Right ventricle myocardium inferior (tissue), 1 donor: ENCODE measurements around the gene FBXO2. TPM values are rescaled to one million over a fixed set of nuclear protein-coding genes. Genes with fewer than 3 reads are reported as not detected.
"Not testable (repeated sequence)": the region's sequence is repeated elsewhere in the genome, so short reads cannot be mapped to it uniquely, and the experiment has no call there.

ENCODE experiments used
- ATAC-seq: fragments of 200-7000 bp; cut with Tn5 transposase; one replicate; pipeline ENCODE4 v1.9.1; 2020; ENCODE audit warnings: mild to moderate bottlenecking, moderate library complexity
- DNase-seq: peaks from one replicate; pipeline ENCODE4 v3.0.0; 2021; ENCODE audit errors: missing footprints
- intact Hi-C: fragments of 100-400 bp; cut with DNase I; formaldehyde crosslinking; loops from one replicate; pipeline ENCODE4 v1.11.0; 2022
- total RNA-seq: library from RNA; stranded (reverse); fragmentation: NEBNext Ultra II Directional; extraction: Animal tissue kit (Norgen Biotek cat#: 25700); gene quantifications from one replicate; pipeline ENCODE4 v1.2.1, GENCODE V29; 2021
- donor health status: DM: no; HTN: yes; CAD: no; lungs with severe emphysema.

FBXO2 gene
- total RNA-seq, 1 donor from 2014 or later = 4.2 TPM

DNA sequence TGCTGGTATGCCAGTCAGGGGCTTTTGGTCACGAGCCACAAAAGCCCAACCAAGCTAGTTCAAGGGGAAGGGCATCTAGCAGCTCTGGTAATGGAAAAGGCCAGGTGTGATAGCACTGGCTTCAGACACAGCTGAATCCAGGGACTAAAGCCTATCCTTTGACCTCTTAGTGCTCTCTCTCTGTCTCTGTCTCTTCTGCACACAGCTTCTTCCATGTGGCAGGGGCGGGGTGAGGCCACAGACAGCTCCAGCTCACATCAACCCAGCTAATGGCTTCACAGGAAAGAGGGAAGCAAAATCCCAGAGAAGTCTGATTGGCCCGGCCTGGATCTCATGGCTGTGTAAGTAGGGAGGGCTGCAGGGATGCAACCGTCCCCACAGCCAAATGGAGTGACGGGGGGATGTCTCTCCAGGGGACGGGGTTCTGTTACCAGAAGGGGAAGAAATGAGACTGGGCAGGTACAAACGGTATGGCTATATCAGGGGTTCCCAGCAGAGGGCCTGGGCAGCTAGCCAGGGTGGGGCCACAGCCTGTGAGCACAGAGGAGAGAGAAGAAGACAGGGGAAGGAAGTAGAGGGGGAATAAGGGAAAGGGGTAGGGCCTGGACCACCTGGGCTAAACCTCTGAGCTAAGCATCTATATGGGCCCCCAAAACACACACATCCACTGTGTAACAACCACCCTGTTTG lies 42.4 kb downstream of the FBXO2 start:
- ATAC-seq (no peak), DNase-seq (no peak)
- intact Hi-C loops = no loop called here

DNA sequence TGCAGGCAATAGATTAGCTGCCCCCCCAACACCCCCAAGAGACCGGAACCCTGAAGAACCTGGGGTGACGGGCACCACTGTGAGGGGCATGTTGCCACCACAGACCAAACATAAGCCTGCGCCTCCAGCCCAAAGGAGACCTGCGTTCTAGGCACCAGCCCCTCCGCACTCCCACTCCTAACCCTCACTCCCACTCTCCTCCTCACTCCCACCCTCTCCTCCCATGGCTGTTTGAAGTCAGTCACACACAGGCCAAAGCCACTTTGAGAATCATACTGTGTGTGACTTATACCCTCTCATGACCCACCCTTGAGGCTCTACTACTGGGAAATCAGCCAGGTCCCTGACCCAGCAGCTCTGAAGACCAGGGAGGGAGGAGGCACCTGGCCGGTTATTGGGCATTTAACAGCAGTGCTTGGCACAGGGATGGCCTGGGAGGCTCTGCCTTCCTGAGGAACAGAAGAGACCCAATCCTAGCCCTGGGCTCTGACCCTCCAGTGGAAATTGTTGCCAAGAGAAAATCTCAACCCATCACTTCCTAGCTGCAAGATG lies 43.5 kb downstream of the FBXO2 start:
- intact Hi-C loops = no loop called here
- DNase-seq = no peak
- no peak for ATAC-seq

DNA sequence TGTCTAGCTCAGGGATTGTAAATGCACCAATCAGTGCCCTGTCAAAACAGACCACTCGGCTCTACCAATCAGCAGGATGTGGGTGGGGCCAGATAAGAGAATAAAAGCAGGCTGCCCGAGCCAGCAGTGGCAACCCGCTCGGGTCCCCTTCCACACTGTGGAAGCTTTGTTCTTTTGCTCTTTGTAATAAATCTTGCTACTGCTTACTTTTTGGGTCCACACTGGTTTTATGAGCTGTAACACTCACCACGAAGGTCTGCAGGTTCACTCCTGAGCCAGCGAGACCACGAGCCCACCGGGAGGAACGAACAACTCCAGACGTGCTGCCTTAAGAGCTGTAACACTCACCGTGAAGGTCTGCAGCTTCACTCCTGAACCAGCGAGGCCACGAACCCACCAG lies 44.9 kb downstream of the FBXO2 start:
- ATAC-seq, intact Hi-C loops: not testable (repeated sequence)

DNA sequence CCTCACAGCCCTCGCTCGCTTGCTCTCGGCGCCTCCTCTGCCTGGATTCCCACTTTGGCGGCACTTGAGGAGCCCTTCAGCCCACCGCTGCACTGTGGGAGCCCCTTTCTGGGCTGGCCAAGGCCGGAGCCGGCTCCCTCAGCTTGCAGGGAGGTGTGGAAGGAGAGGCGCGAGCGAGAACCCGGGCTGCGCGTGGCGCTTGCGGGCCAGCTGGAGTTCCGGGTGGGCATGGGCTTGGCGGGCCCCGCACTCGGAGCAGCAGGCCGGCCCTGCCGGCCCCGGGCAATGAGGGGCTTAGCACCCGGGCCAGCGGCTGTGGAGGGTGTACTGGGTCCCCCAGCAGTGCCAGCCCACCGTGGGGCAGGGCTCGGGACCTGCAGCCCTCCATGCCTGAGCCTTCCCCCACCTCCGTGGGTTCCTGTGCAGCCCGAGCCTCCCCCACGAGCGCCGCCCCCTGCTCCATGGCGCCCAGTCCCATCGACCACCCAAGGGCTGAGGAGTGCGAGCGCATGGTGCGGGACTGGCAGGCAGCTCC lies 45.6 kb downstream of the FBXO2 start:
- intact Hi-C loops, DNase-seq, ATAC-seq: not testable (repeated sequence)

More for the DNA sequence above, 44.9 kb downstream of the FBXO2 start:
- not testable (repeated sequence) for DNase-seq

DNA sequence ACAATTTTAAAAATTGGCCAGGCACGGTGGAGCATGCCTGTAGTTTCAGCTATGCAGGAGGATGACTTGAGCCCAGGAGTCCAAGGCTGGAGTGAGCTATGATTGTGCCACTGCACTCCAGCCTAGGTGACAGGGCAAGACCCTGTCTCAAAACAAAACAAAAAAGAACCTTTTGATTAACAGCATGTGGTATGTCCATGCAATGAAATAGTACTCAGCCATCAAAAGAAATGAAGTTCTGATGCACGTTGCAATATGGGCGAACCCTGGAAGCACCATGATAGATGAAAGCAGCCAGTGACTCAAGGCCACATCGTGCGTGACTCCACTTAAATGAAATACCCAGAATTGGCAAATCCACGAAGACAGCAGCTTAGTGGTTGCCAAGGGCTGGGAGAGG lies 47.5 kb downstream of the FBXO2 start:
- no peak for DNase-seq
- intact Hi-C loops = no loop called here
- no peak for ATAC-seq

DNA sequence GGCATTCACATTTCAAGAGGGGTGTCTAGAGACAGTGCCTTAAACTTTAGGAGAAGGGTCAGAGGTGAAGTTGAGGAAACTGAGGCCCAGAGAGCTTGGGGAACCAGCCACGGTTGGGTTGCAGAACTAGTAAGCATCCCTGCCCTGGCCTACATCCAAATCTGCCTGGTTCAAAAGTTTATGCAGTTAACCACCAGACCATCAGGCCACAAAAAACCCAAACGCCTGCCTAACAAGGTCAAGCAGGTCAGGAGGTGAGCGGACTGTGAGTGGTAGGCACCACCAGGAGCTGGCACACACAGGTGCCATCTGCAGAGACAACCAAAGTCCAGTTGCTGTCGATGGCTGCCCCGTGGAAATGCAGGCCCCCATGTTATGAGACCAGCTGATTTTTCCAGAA lies 51.2 kb downstream of the FBXO2 start:
- intact Hi-C loops = no loop called here
- ATAC-seq (no peak), DNase-seq (no peak)

DNA sequence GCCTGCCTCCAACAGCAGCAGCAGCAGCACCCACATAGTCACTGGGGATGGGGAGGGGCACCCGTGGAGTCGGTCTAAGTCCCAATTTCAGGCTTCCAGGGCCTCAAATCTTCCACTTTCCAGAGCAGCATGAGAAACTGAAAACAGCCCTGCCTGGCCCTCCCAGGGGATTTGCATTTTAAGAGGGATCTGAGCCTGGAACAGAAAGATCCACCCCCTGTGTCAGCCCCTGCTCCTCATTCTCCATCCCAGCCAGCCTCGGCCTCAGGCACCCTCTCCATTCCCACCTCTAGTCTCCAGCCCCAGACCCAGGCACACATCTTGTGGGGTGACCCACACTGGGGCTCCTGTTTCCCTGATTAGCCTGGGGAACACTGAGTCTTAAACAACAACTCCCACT lies 51.8 kb downstream of the FBXO2 start:
- ATAC-seq (no peak), DNase-seq (no peak)
- intact Hi-C loops = no loop called here

DNA sequence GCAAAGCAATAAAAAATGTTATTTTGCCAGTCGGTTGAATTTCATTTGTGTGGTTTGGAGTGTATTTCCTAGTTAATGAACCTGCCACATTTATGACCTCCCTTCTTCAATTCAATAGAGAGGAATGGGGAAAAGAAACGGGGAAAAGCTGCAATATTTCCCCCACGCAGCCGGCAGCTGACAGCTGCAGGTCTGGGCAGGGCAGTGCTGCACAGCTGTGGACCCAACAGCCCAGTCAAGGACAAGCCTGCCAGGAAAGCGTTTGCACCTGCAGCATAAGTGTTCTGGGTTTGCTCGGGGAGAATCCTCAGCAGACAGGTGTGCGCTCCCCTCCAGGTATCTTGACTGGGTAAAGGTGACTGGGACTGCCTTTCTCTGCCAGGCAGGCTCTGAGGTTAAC lies 53.4 kb downstream of the FBXO2 start:
- no peak for ATAC-seq
- intact Hi-C loops = no loop called here

DNA sequence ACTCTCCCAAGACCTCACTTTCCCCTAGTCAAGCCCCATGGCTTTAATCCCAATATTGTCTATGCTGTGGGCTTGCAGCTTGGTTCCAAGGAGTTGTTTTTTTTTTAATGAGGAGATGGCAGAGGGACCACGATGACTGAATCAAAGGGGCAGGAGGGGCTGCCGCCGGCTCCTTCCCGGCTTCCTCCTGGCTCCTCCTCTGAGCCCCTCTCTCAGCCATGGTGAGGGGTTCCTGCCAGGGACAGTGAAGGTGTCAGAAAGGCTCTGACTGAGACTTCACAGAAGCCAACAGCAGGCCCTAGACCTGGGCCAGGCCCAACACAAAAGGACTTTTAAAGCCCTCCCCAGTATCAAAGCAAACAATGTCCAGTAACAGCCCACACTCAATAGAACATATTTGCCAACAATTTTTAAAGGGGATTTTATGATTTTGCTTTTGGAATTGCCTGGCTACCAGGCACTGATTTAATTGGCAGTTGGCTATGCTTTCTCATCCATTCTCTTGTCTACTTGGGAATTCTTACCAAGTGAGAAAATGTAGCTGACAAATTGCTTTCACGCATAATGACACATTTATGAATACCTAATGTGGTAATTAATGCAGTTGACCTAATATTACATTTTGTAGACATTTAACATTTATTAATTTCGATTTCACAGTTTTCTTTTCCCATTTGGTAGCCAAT lies 54.2 kb downstream of the FBXO2 start:
- no peak for ATAC-seq
- no peak for DNase-seq
- intact Hi-C loops = no loop called here

More for the DNA sequence above, 53.4 kb downstream of the FBXO2 start:
- no peak for DNase-seq

DNA sequence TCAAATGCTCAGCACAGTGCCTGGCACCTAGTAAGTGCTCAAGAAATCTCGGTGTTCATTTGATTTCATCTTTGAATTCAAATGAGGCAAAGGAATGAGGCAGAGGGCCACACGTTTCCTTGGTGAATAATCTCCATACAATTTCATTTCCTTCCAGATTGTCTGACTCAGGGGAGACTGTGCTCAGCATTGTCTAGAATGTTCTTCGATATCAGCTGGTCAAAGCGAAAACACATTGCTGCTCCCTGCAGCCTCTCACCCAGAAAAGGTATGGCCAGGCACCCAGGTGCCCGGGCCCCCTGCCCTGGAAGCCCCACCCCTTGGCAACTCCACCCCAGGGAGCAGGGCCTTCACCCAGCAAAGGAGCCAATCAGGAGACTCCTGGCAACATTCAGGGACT lies 55.8 kb downstream of the FBXO2 start:
- intact Hi-C loops = no loop called here
- DNase-seq = no peak
- no peak for ATAC-seq

Other genes starting within 250 kb of the FBXO2 start
- 0.08 TPM for gene DISP3, start 175.3 kb downstream of the FBXO2 start, total RNA-seq
- 19.0 TPM for gene FBXO44, start 448 bp upstream of the FBXO2 start, total RNA-seq
- gene FBXO6, start 9.8 kb upstream of the FBXO2 start, total RNA-seq = 11.8 TPM
- 20.1 TPM for gene MAD2L2, start 26.7 kb upstream of the FBXO2 start, total RNA-seq
- 0.03 TPM for gene DRAXIN, start 37.3 kb upstream of the FBXO2 start, total RNA-seq
- gene AGTRAP, start 81.7 kb upstream of the FBXO2 start, total RNA-seq = 18.3 TPM
- 5.0 TPM for gene C1orf167, start 107.8 kb upstream of the FBXO2 start, total RNA-seq
- gene MTHFR, start 151.5 kb upstream of the FBXO2 start, total RNA-seq = 34.1 TPM
- gene CLCN6, start 151.8 kb upstream of the FBXO2 start, total RNA-seq = 15.7 TPM
- 8.2 TPM for gene NPPA, start 193.4 kb upstream of the FBXO2 start, total RNA-seq
- gene NPPB, start 204.5 kb upstream of the FBXO2 start, total RNA-seq = 5.1 TPM